HG03442 (cell line): Measurements from ENCODE around the gene RLN3.
A peak's percentile ranks its signal among the peaks of the same experiment; 100 is the strongest.

Source experiments
- ATAC-seq: cut with Tn5 transposase; IDR thresholded peaks from one replicate; pipeline ENCODE4 v1.9.1; 2021; ENCODE audit warnings: mild to moderate bottlenecking, moderate library complexity; ENCODE audit not compliant: unreplicated experiment

Gene RLN3

GRCh38 chr19:13993590-13994300 lies 34.2 kb upstream of the RLN3 start:
- ATAC-seq = no peak

- ATAC-seq = no peak
Measured at GRCh38 chr19:13995017-13995728, 32.8 kb upstream of the RLN3 start.

- no peak for ATAC-seq
Measured at GRCh38 chr19:13995878-13996765, 31.8 kb upstream of the RLN3 start.

- ATAC-seq = no peak
Measured at GRCh38 chr19:13996928-13997630, 30.9 kb upstream of the RLN3 start.

GRCh38 chr19:13997631-13997962 lies 30.4 kb upstream of the RLN3 start:
- no peak for ATAC-seq

GRCh38 chr19:13998426-13998825 lies 29.5 kb upstream of the RLN3 start:
- ATAC-seq = no peak

- ATAC-seq = no peak
Measured at GRCh38 chr19:13999085-13999484, 28.9 kb upstream of the RLN3 start.

GRCh38 chr19:14000691-14001375 lies 27.1 kb upstream of the RLN3 start:
- no peak for ATAC-seq

GRCh38 chr19:14002571-14003250 lies 25.2 kb upstream of the RLN3 start:
- ATAC-seq = no peak

- no peak for ATAC-seq
Measured at GRCh38 chr19:14003251-14004055, 24.5 kb upstream of the RLN3 start.

- ATAC-seq = no peak
Measured at GRCh38 chr19:14004619-14005348, 23.2 kb upstream of the RLN3 start.

- peak; percentile 31 for ATAC-seq
Measured at GRCh38 chr19:14005349-14006084, 22.4 kb upstream of the RLN3 start.

- ATAC-seq = peak; percentile 70
Measured at GRCh38 chr19:14006085-14006765, 21.7 kb upstream of the RLN3 start, which contains the start of gene RFX1. RFX1 (minus strand) TSS chr19:14006320; CDS start chr19:13993843, 12,477 bp downstream.

- ATAC-seq = peak; percentile 28
Measured at GRCh38 chr19:14006766-14007562, 21.0 kb upstream of the RLN3 start.

- ATAC-seq = no peak
Measured at GRCh38 chr19:14012378-14012915, 15.5 kb upstream of the RLN3 start.

GRCh38 chr19:14015524-14016035 lies 12.4 kb upstream of the RLN3 start:
- ATAC-seq = peak; percentile 73
